ENCODE results near the gene NOP53. TPM values are rescaled to one million over a fixed set of nuclear protein-coding genes. Genes with fewer than 3 reads are reported as not detected.
"Not testable (repeated sequence)": the region's sequence is repeated elsewhere in the genome, so short reads cannot be mapped to it uniquely, and the experiment has no call there.

Gene NOP53
- total RNA-seq, result 194 TPM
- long read RNA-seq, transcript NOP53-201 (13 exons, 1,528 nt), result major isoform, 204 of 231 reads
- long read RNA-seq, partial matches to known transcripts, result 17 of 231 reads
- long read RNA-seq, other reads (novel, unspliced or antisense), result 7 of 231 reads

- peak; percentile 99 for DNase-seq (ENCODE audit: low spot score)
Observed at GRCh38 chr19:47745010-47745901, at the start of gene NOP53. Gene NOP53, plus strand, starts transcription at chr19:47745546. Its CDS starts 14 bp downstream, at chr19:47745560.

DNA sequence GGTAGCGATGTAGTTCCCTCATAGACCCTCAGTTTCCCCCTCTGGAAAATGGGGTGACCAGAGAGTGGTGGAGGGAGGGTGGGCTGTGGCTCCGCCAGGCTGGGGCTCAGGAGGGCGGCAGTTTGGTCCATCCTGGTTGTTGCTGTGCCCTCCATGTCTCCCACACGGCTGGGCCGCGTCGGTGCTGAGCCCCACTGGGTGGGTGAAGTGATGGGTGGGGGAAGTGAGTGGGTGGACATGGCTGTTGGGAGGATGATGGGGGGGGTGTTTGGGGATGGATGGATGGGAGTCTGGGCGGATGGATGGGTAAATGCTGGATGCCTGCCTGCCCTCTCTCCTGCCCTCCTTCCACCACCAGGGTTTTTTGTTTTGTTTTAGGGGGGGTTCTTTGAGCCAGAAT lies 48.7 kb upstream of the NOP53 start:
- DNase-seq (ENCODE audit: low spot score), result no peak

DNA sequence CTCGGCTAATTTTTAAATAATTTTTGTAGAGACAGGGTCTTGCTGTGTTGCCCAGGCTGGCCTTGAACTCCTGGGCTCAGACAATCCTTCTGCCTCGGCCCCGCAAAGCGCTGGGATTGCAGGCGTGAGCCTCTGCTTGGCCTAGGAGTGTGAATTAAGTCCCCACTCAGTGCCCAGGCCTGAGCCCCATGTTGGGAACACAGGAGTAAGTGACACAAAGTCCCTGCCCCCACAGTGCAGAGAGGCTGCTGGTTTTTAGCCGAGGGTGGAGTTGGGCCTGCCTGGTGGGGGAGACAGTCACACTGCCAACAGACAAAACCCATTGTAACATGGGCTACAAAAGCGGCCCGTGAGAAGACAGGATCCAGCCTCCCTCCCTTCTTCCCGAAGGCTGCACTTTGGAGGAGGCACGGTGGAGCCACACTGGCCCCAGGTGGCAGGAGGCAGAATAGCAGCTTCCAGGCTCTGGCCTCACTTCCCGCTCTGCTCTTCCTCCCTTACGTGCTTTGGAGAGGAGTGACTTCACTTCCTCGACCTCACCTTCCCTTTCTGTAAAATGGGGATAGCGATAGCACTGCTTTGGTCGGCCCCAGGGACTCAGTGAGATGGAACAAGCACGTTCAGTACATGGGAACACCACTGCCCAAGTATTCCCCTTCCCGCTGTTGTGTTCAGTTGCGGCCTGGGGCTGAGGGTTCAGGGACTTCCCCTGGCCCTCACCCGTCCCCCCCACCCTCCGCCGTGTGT lies 47.3 kb upstream of the NOP53 start:
- peak; percentile 93 for DNase-seq (ENCODE audit: low spot score)

- DNase-seq (ENCODE audit: low spot score), result no peak
Observed at GRCh38 chr19:47698631-47699359, 46.6 kb upstream of the NOP53 start.

- no peak for DNase-seq (ENCODE audit: low spot score)
Observed at GRCh38 chr19:47699360-47699917, 45.9 kb upstream of the NOP53 start.

DNA sequence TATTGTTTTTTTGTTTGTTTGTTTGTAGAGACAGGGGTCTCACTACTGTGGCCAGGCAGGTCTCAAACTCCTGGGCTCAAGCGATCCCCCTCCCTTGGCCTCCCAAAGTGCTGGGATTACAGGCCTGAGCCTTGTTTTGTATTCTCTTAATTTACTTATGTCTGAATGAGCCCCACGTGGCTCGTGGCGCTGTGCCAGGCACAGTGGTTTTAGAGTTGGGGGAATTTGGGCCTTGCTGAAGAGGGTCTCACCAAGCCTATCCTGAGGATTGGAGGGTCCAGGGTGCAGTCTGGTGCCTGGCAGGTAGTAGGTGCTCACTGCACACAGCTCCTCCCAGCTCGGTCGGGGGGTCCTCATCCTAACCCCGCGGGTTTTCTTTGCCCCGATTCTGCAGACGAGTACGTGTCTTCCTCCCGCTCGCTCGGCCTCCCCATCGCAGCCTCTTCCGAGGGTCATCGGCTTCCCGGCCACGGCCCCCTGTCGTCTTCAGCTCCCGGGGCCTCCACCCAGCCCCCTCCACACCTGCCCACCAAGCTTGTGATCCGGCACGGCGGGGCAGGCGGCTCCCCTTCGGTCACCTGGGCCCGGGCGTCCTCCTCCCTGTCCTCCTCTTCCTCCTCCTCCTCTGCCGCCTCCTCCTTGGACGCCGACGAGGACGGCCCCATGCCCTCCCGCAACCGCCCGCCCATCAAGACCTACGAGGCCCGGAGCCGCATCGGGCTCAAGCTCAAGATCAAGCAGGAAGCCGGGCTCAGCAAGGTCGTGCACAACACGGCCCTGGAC lies 44.2 kb upstream of the NOP53 start:
- no peak for DNase-seq (ENCODE audit: low spot score)

DNA sequence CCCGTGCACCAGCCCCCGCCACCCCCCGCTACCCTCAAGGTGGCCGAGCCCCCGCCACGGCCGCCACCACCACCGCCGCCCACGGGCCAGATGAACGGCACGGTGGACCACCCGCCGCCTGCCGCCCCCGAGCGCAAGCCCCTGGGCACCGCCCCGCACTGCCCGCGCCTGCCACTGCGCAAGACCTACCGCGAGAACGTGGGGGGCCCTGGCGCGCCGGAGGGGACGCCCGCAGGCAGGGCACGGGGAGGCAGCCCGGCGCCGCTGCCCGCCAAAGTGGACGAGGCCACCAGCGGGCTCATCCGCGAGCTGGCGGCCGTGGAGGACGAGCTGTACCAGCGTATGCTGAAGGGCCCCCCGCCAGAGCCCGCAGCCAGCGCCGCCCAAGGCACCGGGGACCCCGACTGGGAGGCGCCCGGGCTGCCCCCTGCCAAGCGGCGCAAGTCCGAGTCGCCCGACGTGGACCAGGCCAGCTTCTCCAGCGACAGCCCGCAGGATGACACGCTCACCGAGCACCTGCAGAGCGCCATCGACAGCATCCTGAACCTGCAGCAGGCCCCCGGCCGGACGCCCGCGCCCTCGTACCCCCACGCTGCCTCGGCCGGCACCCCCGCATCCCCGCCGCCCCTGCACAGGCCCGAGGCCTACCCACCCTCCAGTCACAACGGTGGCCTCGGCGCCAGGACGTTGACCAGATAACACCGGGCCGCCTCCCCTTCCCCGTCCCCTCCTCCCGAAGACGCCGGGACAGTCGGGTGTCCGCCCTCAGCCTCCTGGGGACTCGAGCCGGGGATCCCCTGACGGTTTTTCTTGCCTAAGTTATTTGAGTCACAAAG lies 43.4 kb upstream of the NOP53 start:
- no peak for DNase-seq (ENCODE audit: low spot score)

DNA sequence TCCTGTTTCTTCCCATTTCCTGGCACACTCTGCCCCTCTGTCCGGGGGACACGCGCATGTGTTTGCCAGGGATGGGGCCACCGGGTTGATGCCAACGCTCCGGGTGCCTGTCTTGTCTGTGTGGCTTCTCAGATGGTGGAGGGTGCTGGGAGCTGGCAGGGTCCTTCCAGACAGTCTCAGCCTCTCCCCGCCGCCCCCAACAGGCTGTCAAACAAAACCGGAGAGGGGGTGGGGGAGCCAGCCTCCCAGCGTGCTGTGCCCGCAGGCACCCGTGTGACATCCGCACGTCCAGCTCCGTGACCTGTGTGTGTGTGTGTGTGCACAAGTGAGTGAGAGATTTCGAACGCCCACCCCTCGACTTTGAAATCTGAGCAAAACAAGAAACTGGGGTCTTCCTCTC lies 42.7 kb upstream of the NOP53 start:
- no peak for DNase-seq (ENCODE audit: low spot score)

DNA sequence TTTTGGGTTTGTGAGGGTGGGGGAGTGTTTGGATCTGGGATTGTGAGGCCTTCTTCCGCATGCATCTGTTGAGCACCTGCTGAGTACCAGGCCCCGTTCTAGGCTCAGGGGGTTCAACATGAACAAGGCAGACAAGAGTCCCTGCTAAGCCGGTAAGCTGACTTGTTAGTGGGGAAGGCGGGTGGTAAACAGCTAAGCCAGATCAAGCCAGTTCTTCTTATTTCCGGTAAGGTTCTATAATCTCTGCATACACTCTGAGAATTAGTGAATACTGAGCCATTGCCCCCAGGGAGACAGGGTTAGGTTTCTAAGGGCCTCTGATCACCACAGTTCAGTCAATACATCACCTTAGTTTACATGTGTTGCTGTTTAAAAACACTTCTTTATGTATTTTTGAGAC lies 42.0 kb upstream of the NOP53 start:
- no peak for DNase-seq (ENCODE audit: low spot score)

DNA sequence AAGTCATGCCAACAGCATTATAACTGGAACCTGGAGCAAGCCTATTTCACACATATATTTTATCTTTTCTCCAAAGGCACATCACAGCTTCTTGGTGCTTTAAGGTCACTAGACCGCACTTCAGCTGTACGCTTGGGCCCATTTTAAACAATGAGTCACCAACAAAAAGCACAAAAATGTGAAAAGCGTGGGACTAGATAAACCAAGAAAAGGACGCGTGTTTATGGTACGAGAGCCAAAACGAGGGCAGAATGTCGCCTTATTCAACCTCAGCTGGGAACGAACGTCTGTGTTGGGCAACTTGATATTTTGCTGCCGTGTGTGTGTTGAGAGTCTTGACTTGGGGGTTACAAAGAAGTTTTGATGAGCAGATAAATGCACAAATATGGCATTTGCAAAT lies 41.3 kb upstream of the NOP53 start:
- DNase-seq (ENCODE audit: low spot score), result no peak

- DNase-seq (ENCODE audit: low spot score), result no peak
Observed at GRCh38 chr19:47704656-47705055, 40.7 kb upstream of the NOP53 start.

DNA sequence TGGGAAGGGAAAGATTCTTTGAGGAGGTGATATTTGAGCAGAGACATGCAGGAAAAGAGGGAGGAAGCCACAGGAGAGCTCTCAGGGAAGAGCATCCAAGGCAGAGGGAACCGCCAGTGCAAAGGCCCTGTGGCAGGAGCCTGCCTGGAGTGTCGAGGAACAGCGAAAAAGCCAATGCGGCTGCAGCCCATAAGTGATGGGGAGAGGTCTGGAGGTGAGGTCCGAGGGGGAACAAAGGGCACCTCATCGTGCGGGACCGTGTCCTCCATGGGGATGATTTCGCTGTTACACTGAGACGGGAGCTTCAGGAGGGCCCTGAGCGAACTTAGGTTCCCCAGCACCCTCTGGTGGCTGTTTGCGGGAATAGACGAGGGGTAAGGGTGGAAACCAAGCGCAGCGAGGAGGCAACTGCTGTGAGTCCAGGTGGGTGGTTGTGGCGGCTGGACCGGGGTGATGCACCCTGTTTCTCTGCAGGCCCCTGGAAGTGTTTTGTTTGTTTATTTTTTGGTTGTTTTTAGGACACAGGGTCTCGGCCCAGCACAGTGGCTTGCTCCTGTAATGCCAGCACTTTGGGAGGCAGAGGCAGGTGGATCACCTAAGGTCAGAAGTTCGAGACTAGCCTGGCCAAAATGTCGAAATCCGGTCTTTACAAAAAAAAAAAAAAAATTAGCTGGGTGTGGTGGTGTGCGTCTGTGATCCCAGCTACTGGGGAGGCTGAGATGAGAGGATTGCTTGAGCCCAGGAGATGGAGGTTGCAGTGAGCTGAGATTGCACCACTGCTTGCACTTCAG lies 38.0 kb upstream of the NOP53 start:
- DNase-seq (ENCODE audit: low spot score), result no peak

DNA sequence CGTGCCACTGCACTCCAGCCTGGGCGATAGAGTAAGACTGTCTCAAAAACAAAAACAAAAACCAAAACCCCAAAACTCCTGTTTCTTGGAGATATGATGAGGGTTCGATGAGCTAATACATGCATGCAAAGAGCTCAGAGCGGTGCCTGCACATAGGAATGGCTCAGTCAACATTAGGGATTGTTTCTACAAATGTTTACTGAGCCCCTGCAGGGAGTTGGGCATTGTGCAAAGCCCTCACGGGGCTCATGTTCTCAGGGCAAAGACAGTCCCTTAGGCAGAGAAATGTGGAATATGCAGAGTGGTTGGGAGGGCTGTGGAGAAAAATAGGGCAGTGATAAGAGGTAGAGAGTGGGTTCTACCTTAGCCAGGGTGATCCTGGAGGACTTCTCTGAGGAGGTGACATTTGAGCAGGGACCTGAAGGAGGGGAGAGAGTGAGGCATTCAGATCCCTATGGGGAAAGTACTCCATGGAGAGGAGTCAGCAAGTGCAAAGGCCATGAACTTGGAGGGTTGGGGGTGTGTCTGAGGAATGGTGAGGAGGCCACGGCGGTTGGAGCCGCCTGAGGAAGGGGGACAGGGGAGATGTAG lies 33.6 kb upstream of the NOP53 start:
- no peak for DNase-seq (ENCODE audit: low spot score)

- no peak for DNase-seq (ENCODE audit: low spot score)
Observed at GRCh38 chr19:47713046-47714021, 32.0 kb upstream of the NOP53 start, which contains the start of gene EHD2. Gene EHD2, plus strand, starts transcription at chr19:47713422. Its CDS starts 3,191 bp downstream, at chr19:47716613.

- DNase-seq (ENCODE audit: low spot score), result no peak
Observed at GRCh38 chr19:47714339-47714738, 31.0 kb upstream of the NOP53 start.

DNA sequence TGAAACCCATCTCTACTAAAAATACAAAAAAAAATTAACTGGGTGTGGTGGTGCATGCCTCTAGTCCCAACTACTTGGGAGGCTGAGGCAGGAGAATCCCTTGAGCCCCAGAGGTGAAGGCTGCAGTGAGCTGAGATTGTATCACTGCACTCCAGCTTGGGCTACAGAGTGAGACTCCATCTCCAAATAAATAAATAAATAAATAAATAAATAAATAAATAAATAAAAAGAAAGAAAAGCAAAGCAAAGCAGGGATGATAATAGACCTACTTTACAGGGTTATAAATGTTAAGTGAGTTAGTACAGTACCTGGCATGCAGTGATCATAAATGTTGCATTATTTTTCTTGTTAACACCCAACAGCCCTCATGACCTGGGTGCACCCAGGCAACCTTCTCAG lies 30.5 kb upstream of the NOP53 start:
- DNase-seq (ENCODE audit: low spot score), result not testable (repeated sequence)
